HEK293 (cell line): ENCODE data around the gene RLN3.
A peak's percentile ranks its signal among the peaks of the same experiment; 100 is the strongest.

Experiments used
- CTCF ChIA-PET: fragments of 350-600 bp; formaldehyde crosslinking; extraction: SDS; loops from one replicate; lab custom pipeline; 2021; ENCODE audit warnings: antibody characterized with exemption; lab: Yijun Ruan, JAX
- POLR2A ChIA-PET: fragments of 300-600 bp; formaldehyde crosslinking; extraction: SDS; loops from one replicate; lab custom pipeline; 2020; ENCODE audit warnings: antibody characterized with exemption, inconsistent platforms; lab: Yijun Ruan, JAX
- H3K27ac ChIP-seq: fragments of 200-500 bp; sonication (Bioruptor generic); 2 replicates; pipeline ENCODE4 v1.5.1; 2014; ENCODE audit warnings: low read depth, low read length, control low read depth, inconsistent platforms; ENCODE audit errors: extremely low read depth
- H3K36me3 ChIP-seq, 2 experiments: fragments of 200-500 bp in 1 of 2; sonication (Bioruptor generic) in 1 of 2; 1 replicate in 1 of 2; 2 replicates in 1 of 2; pipeline ENCODE4 v1.5.1; 2014 to 2017; ENCODE audit warnings: inconsistent platforms in 2 of 2, low read length in 2 of 2; ENCODE audit not compliant: control insufficient read depth in 2 of 2, insufficient read depth in 1 of 2
- H3K4me1 ChIP-seq: fragments of 200-500 bp; sonication (Bioruptor generic); 2 replicates; pipeline ENCODE4 v1.5.1; 2014; ENCODE audit warnings: mild to moderate bottlenecking, low read length, inconsistent platforms; ENCODE audit not compliant: control insufficient read depth, insufficient read depth
- H3K4me3 ChIP-seq: 2 replicates; pipeline ENCODE4 v1.5.1; 2011; ENCODE audit warnings: low read depth, mild to moderate bottlenecking, control low read depth, low read length, moderate library complexity
- H3K9me3 ChIP-seq: fragments of 200-500 bp; sonication (Bioruptor generic); 2 replicates; pipeline ENCODE4 v1.5.1; 2014; ENCODE audit warnings: low read depth, low read length, inconsistent platforms; ENCODE audit not compliant: control insufficient read depth, insufficient read depth
- HIC1 ChIP-seq: fragments of 450-650 bp; formaldehyde crosslinking; IDR thresholded peaks from 2 replicates; pipeline ENCODE4 v1.5.1; 2016; ENCODE audit warnings: missing biosample characterization, missing genetic modification characterization
- KLF16 ChIP-seq: fragments of 450-650 bp; formaldehyde crosslinking; IDR thresholded peaks from 2 replicates; pipeline ENCODE4 v1.5.1; 2017; ENCODE audit warnings: missing biosample characterization, missing genetic modification characterization
- PBX3 ChIP-seq: sonication (generic); formaldehyde crosslinking; IDR thresholded peaks from 2 replicates; pipeline ENCODE4 v1.8.1; 2022; ENCODE audit warnings: mild to moderate bottlenecking, moderate library complexity, missing genetic modification reagents
- ZBTB48 ChIP-seq: fragments of 450-650 bp; formaldehyde crosslinking; IDR thresholded peaks from 2 replicates; pipeline ENCODE4 v1.5.1; 2016; ENCODE audit warnings: missing biosample characterization, missing genetic modification characterization
- ZFP37 ChIP-seq: fragments of 450-650 bp; formaldehyde crosslinking; IDR thresholded peaks from 2 replicates; pipeline ENCODE4 v1.5.1; 2016; ENCODE audit warnings: missing biosample characterization, missing genetic modification characterization
- ZNF10 ChIP-seq: fragments of 450-650 bp; formaldehyde crosslinking; IDR thresholded peaks from 2 replicates; pipeline ENCODE4 v1.5.1; 2017; ENCODE audit warnings: missing biosample characterization, missing genetic modification characterization
- ZNF175 ChIP-seq: fragments of 450-650 bp; formaldehyde crosslinking; IDR thresholded peaks from 2 replicates; pipeline ENCODE4 v1.5.1; 2016; ENCODE audit warnings: missing biosample characterization, missing genetic modification characterization
- ZNF19 ChIP-seq: fragments of 450-650 bp; formaldehyde crosslinking; IDR thresholded peaks from 2 replicates; pipeline ENCODE4; 2016; ENCODE audit warnings: missing biosample characterization, missing genetic modification characterization, low read depth
- ZNF366 ChIP-seq: fragments of 450-650 bp; formaldehyde crosslinking; conservative IDR thresholded peaks from 2 replicates; pipeline ENCODE4 v1.5.1; 2016; ENCODE audit warnings: missing biosample characterization, missing genetic modification characterization
- ZNF404 ChIP-seq: fragments of 450-650 bp; formaldehyde crosslinking; IDR thresholded peaks from 2 replicates; pipeline ENCODE4 v1.5.1; 2017; ENCODE audit warnings: missing biosample characterization, missing genetic modification characterization
- ZNF416 ChIP-seq: fragments of 450-650 bp; formaldehyde crosslinking; IDR thresholded peaks from 2 replicates; pipeline ENCODE4 v1.5.1; 2016; ENCODE audit warnings: missing biosample characterization, missing genetic modification characterization
- ZNF433 ChIP-seq: fragments of 450-650 bp; formaldehyde crosslinking; IDR thresholded peaks from 2 replicates; pipeline ENCODE4 v1.5.1; 2016; ENCODE audit warnings: missing biosample characterization, missing genetic modification characterization, low read depth
- ZNF514 ChIP-seq: fragments of 450-650 bp; formaldehyde crosslinking; IDR thresholded peaks from 2 replicates; pipeline ENCODE4 v1.5.1; 2016; ENCODE audit warnings: missing biosample characterization, missing genetic modification characterization
- ZNF549 ChIP-seq: fragments of 450-650 bp; IDR thresholded peaks from 2 replicates; pipeline ENCODE4 v1.5.1; 2018; ENCODE audit warnings: missing biosample characterization, missing genetic modification characterization, mild to moderate bottlenecking, inconsistent platforms, moderate library complexity
- ZNF555 ChIP-seq: fragments of 450-650 bp; formaldehyde crosslinking; conservative IDR thresholded peaks from 2 replicates; pipeline ENCODE4 v1.5.1; 2017; ENCODE audit warnings: missing biosample characterization, mild to moderate bottlenecking, missing genetic modification characterization, inconsistent platforms
- ZNF561 ChIP-seq: fragments of 450-650 bp; IDR thresholded peaks from 2 replicates; pipeline ENCODE4 v1.5.1; 2018; ENCODE audit warnings: missing biosample characterization, missing genetic modification characterization, borderline replicate concordance
- ZNF660 ChIP-seq: fragments of 450-650 bp; IDR thresholded peaks from 2 replicates; pipeline ENCODE4 v1.5.1; 2018; ENCODE audit warnings: missing biosample characterization, mild to moderate bottlenecking, missing genetic modification characterization
- ZNF707 ChIP-seq: fragments of 450-650 bp; formaldehyde crosslinking; IDR thresholded peaks from 2 replicates; pipeline ENCODE4 v1.5.1; 2016; ENCODE audit warnings: missing biosample characterization, missing genetic modification characterization
- ZNF792 ChIP-seq: fragments of 450-650 bp; formaldehyde crosslinking; IDR thresholded peaks from 2 replicates; pipeline ENCODE4 v1.5.1; 2016; ENCODE audit warnings: missing biosample characterization, missing genetic modification characterization
- ZSCAN4 ChIP-seq: fragments of 450-650 bp; formaldehyde crosslinking; IDR thresholded peaks from 2 replicates; pipeline ENCODE4 v1.5.1; 2017; ENCODE audit warnings: missing biosample characterization, missing genetic modification characterization
- TF ChIP-seq, protein P1 (sequence below): fragments of 450-650 bp; IDR thresholded peaks from 2 replicates; pipeline ENCODE4 v1.5.1; 2018; ENCODE audit warnings: missing biosample characterization, mild to moderate bottlenecking, missing genetic modification characterization
- TF ChIP-seq, protein P2 (sequence below): fragments of 450-650 bp; formaldehyde crosslinking; optimal IDR thresholded peaks from 2 replicates; pipeline ENCODE3; 2016; ENCODE audit warnings: missing biosample characterization, mild to moderate bottlenecking, missing genetic modification characterization
- TF ChIP-seq, protein P3 (sequence below): fragments of 450-650 bp; formaldehyde crosslinking; IDR thresholded peaks from 2 replicates; pipeline ENCODE4 v1.5.1; 2016; ENCODE audit warnings: missing biosample characterization, missing genetic modification characterization

The RLN3 gene

GRCh38 chr19:14030997-14031718 lies 3.2 kb downstream of the RLN3 start (continued):
- TF ChIP-seq, protein P1, sequence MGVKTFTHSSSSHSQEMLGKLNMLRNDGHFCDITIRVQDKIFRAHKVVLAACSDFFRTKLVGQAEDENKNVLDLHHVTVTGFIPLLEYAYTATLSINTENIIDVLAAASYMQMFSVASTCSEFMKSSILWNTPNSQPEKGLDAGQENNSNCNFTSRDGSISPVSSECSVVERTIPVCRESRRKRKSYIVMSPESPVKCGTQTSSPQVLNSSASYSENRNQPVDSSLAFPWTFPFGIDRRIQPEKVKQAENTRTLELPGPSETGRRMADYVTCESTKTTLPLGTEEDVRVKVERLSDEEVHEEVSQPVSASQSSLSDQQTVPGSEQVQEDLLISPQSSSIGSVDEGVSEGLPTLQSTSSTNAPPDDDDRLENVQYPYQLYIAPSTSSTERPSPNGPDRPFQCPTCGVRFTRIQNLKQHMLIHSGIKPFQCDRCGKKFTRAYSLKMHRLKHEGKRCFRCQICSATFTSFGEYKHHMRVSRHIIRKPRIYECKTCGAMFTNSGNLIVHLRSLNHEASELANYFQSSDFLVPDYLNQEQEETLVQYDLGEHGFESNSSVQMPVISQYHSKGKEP (tag by site-specific recombination), result no peak
- TF ChIP-seq HIC1 (tag by site-specific recombination), result peak; percentile 59
- no peak for TF ChIP-seq ZFP37 (tag by site-specific recombination)
- no peak for TF ChIP-seq ZNF10 (tag by site-specific recombination)

DNA sequence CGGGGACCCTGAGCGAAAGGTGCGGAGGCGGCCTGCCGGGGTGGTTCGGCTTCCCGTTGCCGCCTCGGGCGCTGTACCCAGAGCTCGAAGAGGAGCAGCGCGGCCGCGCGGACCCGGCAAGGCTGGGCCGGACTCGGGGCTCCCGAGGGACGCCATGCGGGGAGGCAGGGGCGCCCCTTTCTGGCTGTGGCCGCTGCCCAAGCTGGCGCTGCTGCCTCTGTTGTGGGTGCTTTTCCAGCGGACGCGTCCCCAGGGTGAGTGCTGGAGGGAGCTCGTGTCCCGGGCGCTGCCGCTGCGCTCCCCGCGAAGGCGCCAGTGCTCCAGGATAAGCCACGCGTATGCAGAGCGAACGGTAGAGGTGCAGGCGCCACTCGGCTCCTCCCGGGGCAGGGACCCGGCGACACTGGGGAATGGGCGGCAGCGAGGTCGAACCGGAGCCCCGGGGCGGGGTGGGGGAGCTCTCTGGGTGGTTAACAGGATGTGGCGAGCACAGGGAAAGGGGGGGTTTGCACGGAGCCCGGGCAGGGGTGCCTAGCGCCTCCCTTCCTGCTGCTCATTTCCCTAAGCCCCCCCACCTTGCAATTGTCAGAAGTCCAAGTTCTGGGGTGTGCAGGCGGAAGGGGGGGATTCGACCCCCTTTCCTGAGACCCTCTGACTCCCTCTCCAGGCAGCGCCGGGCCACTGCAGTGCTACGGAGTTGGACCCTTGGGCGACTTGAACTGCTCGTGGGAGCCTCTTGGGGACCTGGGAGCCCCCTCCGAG lies 4.0 kb downstream of the RLN3 start, which contains the start of gene IL27RA:
Gene IL27RA, plus strand, starts transcription at position 44 of the 762 bp plus-strand sequence. Its CDS starts 111 bp downstream, at position 155.
- Histone ChIP-seq H3K36me3 (no peaks in the 10 kb centered on the region; a peak in 1 of 3 replicates), H3K4me1 (no peaks in the 10 kb centered on the region), H3K27ac (peak within 1 kb of the TSS; percentile 61; the same call in 1 of the 2 replicates)
- TF ChIP-seq ZNF175, result no peak
- TF ChIP-seq PBX3 (CRISPR knock-in tag), result peak; percentile 79; the same call in 1 of the 2 replicates
- no peak for TF ChIP-seq ZNF514 (tag by site-specific recombination)
- TF ChIP-seq ZNF792 (tag by site-specific recombination), result no peak
- TF ChIP-seq, protein P2, sequence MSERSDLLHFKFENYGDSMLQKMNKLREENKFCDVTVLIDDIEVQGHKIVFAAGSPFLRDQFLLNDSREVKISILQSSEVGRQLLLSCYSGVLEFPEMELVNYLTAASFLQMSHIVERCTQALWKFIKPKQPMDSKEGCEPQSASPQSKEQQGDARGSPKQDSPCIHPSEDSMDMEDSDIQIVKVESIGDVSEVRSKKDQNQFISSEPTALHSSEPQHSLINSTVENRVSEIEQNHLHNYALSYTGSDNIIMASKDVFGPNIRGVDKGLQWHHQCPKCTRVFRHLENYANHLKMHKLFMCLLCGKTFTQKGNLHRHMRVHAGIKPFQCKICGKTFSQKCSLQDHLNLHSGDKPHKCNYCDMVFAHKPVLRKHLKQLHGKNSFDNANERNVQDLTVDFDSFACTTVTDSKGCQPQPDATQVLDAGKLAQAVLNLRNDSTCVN (tag by site-specific recombination), result peak; percentile 81
- no peak for TF ChIP-seq ZNF555 (tag by site-specific recombination)
- TF ChIP-seq ZNF660 (tag by site-specific recombination), result peak; percentile 10; the same call in 1 of the 2 replicates
- TF ChIP-seq ZSCAN4, result peak; percentile 46; the same call in 1 of the 2 replicates
- TF ChIP-seq, protein P3, sequence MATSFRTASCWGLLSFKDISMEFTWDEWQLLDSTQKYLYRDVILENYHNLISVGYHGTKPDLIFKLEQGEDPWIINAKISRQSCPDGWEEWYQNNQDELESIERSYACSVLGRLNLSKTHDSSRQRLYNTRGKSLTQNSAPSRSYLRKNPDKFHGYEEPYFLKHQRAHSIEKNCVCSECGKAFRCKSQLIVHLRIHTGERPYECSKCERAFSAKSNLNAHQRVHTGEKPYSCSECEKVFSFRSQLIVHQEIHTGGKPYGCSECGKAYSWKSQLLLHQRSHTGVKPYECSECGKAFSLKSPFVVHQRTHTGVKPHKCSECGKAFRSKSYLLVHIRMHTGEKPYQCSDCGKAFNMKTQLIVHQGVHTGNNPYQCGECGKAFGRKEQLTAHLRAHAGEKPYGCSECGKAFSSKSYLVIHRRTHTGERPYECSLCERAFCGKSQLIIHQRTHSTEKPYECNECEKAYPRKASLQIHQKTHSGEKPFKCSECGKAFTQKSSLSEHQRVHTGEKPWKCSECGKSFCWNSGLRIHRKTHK (tag by site-specific recombination), result no peak
- TF ChIP-seq ZNF416, result no peak
- no peak for TF ChIP-seq ZNF707 (tag by site-specific recombination)
- peak; percentile 70; the same call in 1 of the 2 replicates for TF ChIP-seq ZNF561 (tag by site-specific recombination)
- TF ChIP-seq, protein P1 (tag by site-specific recombination), result no peak
- TF ChIP-seq ZBTB48, result peak; percentile 72
- no peak for TF ChIP-seq ZNF404 (tag by site-specific recombination)
- TF ChIP-seq ZNF366 (tag by site-specific recombination), result no peak
- peak; percentile 45; the same call in 1 of the 2 replicates for TF ChIP-seq KLF16 (tag by site-specific recombination)
- no peak for TF ChIP-seq ZNF549
- no peak for TF ChIP-seq ZNF433
- TF ChIP-seq ZNF19 (tag by site-specific recombination), result no peak

More for the DNA sequence above, 4.0 kb downstream of the RLN3 start, which contains the start of gene IL27RA:
- Histone ChIP-seq H3K9me3 (no peaks in the 10 kb centered on the region), H3K4me3 (peak within 1 kb of the TSS; percentile 64)
- CTCF ChIA-PET, result interaction anchor here (0.6 to 3.9 kb wide), 21 partner anchors 9 to 1064 kb away, joined by 3 to 29 read pairs (median 4); partner anchors contain the start of gene MISP3
- POLR2A ChIA-PET, result interaction anchor here (0.5 to 2.7 kb wide), 11 partner anchors 9 to 122 kb away, joined by 3 to 11 read pairs (median 4); partner anchors contain the start of genes MISP3 and RFX1
